ENCODE measurements around the gene KRTAP10-8.
"Not testable (repeated sequence)": the region's sequence is repeated elsewhere in the genome, so short reads cannot be mapped to it uniquely, and the experiment has no call there.

Gene KRTAP10-8

DNA sequence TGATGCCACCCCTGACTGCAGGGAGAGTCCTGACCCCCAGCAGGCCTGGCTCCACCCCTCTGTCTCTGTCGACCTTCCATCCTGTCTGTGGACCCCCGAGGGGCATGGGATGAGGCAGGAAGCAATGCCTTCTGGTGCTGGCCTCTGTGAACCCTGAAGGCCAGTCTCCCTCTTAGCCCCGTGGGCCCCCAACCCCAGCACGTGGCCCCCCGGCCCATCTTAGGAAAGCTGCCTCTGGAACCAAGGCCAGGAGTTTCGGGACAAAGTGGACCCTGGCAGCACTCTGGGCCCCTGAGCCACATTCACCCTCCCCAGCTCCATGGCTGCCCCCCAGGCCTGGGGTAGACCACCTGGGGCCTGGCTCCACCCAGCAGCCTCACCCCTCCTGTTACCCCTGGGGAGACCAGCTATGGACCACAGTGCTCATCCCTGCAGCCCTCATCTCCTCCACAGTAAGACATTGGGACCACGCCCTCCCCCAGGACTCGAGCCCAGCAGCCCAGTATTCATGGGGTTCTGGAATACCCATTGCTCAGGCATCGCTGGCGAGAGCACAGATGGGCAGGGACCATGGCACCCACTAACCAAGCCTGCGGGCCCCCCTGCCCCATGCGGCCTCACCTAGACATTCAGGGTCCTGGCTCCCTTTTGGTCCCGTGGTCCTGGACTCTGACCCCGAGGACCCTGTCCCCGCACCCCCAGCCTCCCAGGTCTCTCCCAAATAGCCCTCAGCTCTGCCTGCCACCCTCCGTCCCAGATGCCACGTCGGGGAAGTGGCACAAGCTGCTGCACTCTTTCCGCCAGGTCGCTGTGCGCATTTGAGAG is 26.8 kb downstream of the KRTAP10-8 start:
- Histone ChIP-seq H3K18ac (ENCODE audit: low read length) (peak overlapping the region; percentile 53), H3K4me1 (ENCODE audit: control insufficient read depth in 2 of 2, insufficient read depth in 1 of 2, low read depth in 1 of 2, low read length in 2 of 2) (peaks cover 5 to 11% of the 10 kb centered on the region in 2 donors), H2AK5ac (ENCODE audit: low read depth, low read length) (peak overlapping the region; percentile 92), H2BK5ac (ENCODE audit: low read length) (peak overlapping the region; percentile 31)
- H3K4me3 ChIP-seq (ENCODE audit: low read length in 2 of 2); H3K4ac ChIP-seq (ENCODE audit: low read length); H3K9ac ChIP-seq (ENCODE audit: low read depth, low read length, poor library complexity); H3K23ac ChIP-seq (ENCODE audit: low read depth, low read length, poor library complexity); DNase-seq (ENCODE audit: low spot score); H3K27ac ChIP-seq (replicated peaks; ENCODE audit: low read length); H4K8ac ChIP-seq (ENCODE audit: low read depth, low read length); H3K4me2 ChIP-seq (ENCODE audit: insufficient read depth, low read length, poor library complexity, severe bottlenecking); H3K14ac ChIP-seq (ENCODE audit: low read length); H2BK12ac ChIP-seq (ENCODE audit: low read length); H4K91ac ChIP-seq (ENCODE audit: low read depth, low read length, poor library complexity); H3K27me3 ChIP-seq (ENCODE audit: control insufficient read depth in 3 of 3, insufficient read depth in 3 of 3, low read depth in 1 of 3, low read length in 3 of 3); H2BK15ac ChIP-seq (ENCODE audit: low read length); H2BK120ac ChIP-seq (ENCODE audit: low read depth, low read length); H3K9me3 ChIP-seq (replicated peaks in 1 of 2; ENCODE audit: control insufficient read depth in 2 of 2, insufficient read depth in 1 of 2, low read depth in 1 of 2, low read length in 2 of 2); H2AFZ ChIP-seq (ENCODE audit: low read length); H3K36me3 ChIP-seq (replicated peaks in 1 of 2; ENCODE audit: control insufficient read depth in 2 of 2, insufficient read depth in 2 of 2, low read length in 2 of 2); H3K79me1 ChIP-seq (ENCODE audit: low read depth, low read length): not testable (repeated sequence)
- no CpG with 5 or more reads among the region's 21 CpGs for WGBS, 2 donors (ENCODE audit: extremely low coverage in 2 of 2, insufficient read length in 2 of 2, insufficient replicate concordance in 1 of 2)

DNA sequence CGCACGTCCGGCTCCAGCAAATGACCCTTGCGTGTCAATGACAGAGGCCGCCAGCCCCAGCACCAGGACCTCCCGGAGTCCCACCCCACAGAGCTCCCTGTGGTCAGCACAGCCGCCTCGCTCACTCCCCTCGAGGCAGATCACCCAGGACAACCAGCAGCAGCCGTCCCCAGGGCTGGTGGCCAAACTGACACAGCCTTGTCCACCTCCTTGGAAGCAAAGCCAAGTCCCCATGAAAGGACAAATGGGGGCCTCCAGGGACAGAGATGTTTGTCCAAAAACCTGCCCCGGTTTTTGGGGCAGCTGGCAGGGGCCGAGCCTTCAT is 27.4 kb downstream of the KRTAP10-8 start:
- Histone ChIP-seq H3K18ac (ENCODE audit: low read length) (peak overlapping the region; percentile 53), H3K14ac (ENCODE audit: low read length) (no peak overlapping the region), H2BK12ac (ENCODE audit: low read length) (no peak overlapping the region), H3K9me3 (replicated peaks in 1 of 2; ENCODE audit: control insufficient read depth in 2 of 2, insufficient read depth in 1 of 2, low read depth in 1 of 2, low read length in 2 of 2) (peaks cover 4 to 6% of the 10 kb centered on the region in 2 donors), H3K9ac (ENCODE audit: low read depth, low read length, poor library complexity) (no peak overlapping the region), H2AFZ (ENCODE audit: low read length) (no peak overlapping the region), H3K27me3 (ENCODE audit: control insufficient read depth in 3 of 3, insufficient read depth in 3 of 3, low read depth in 1 of 3, low read length in 3 of 3) (no peaks in the 10 kb centered on the region), H2BK5ac (ENCODE audit: low read length) (peak overlapping the region; percentile 31), H3K23ac (ENCODE audit: low read depth, low read length, poor library complexity) (no peak overlapping the region), H3K4ac (ENCODE audit: low read length) (no peak overlapping the region), H2BK15ac (ENCODE audit: low read length) (peak overlapping the region; percentile 24), H4K91ac (ENCODE audit: low read depth, low read length, poor library complexity) (no peak overlapping the region), H3K4me3 (ENCODE audit: low read length in 2 of 2) (no peak overlapping the region), H3K36me3 (replicated peaks in 1 of 2; ENCODE audit: control insufficient read depth in 2 of 2, insufficient read depth in 2 of 2, low read length in 2 of 2) (no peaks in the 10 kb centered on the region), H4K8ac (ENCODE audit: low read depth, low read length) (no peak overlapping the region), H3K27ac (replicated peaks; ENCODE audit: low read length) (no peak overlapping the region), H3K79me1 (ENCODE audit: low read depth, low read length) (no peaks in the 10 kb centered on the region), H3K4me2 (ENCODE audit: insufficient read depth, low read length, poor library complexity, severe bottlenecking) (no peak overlapping the region), H2BK120ac (ENCODE audit: low read depth, low read length) (no peak overlapping the region), H3K4me1 (ENCODE audit: control insufficient read depth in 2 of 2, insufficient read depth in 1 of 2, low read depth in 1 of 2, low read length in 2 of 2) (peaks cover 5 to 11% of the 10 kb centered on the region in 2 donors), H2AK5ac (ENCODE audit: low read depth, low read length) (peak overlapping the region; percentile 92)
- no peak for DNase-seq (ENCODE audit: low spot score)
- no CpG with 5 or more reads among the region's 12 CpGs for WGBS, 2 donors (ENCODE audit: extremely low coverage in 2 of 2, insufficient read length in 2 of 2, insufficient replicate concordance in 1 of 2)

DNA sequence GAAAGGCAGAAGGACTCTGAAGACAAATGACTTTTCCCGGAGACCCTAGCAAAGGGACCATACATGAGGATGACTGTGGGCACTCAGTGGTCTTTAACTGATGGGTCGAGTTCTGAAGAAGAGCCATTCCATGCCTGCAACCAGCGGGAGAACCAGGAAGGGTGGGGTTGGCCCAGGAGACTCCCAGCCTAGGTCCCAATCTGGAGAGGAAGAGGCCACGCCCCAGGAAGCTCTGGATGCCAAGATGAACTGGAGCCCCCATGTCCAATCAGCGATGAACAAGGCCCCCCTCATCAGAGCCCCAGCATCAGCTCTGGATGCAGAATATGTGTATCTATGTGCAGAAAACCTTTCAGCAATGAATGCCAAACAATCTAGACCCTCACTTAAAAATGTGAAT is 28.9 kb downstream of the KRTAP10-8 start:
- Histone ChIP-seq H3K18ac (ENCODE audit: low read length) (no peak overlapping the region), H3K23ac (ENCODE audit: low read depth, low read length, poor library complexity) (no peak overlapping the region), H3K27me3 (ENCODE audit: control insufficient read depth in 3 of 3, insufficient read depth in 3 of 3, low read depth in 1 of 3, low read length in 3 of 3) (no peaks in the 10 kb centered on the region), H4K8ac (ENCODE audit: low read depth, low read length) (no peak overlapping the region), H3K79me1 (ENCODE audit: low read depth, low read length) (no peaks in the 10 kb centered on the region), H2BK120ac (ENCODE audit: low read depth, low read length) (no peak overlapping the region), H3K9ac (ENCODE audit: low read depth, low read length, poor library complexity) (no peak overlapping the region), H3K4me1 (ENCODE audit: control insufficient read depth in 2 of 2, insufficient read depth in 1 of 2, low read depth in 1 of 2, low read length in 2 of 2) (peaks cover 5 to 11% of the 10 kb centered on the region in 2 donors), H2BK12ac (ENCODE audit: low read length) (no peak overlapping the region), H2BK15ac (ENCODE audit: low read length) (no peak overlapping the region), H2AFZ (ENCODE audit: low read length) (no peak overlapping the region), H3K27ac (replicated peaks; ENCODE audit: low read length) (no peak overlapping the region), H2BK5ac (ENCODE audit: low read length) (no peak overlapping the region), H3K4ac (ENCODE audit: low read length) (no peak overlapping the region), H3K4me2 (ENCODE audit: insufficient read depth, low read length, poor library complexity, severe bottlenecking) (no peak overlapping the region), H3K9me3 (replicated peaks in 1 of 2; ENCODE audit: control insufficient read depth in 2 of 2, insufficient read depth in 1 of 2, low read depth in 1 of 2, low read length in 2 of 2) (peaks cover 4 to 6% of the 10 kb centered on the region in 2 donors), H3K36me3 (replicated peaks in 1 of 2; ENCODE audit: control insufficient read depth in 2 of 2, insufficient read depth in 2 of 2, low read length in 2 of 2) (no peaks in the 10 kb centered on the region), H4K91ac (ENCODE audit: low read depth, low read length, poor library complexity) (no peak overlapping the region), H3K14ac (ENCODE audit: low read length) (no peak overlapping the region), H3K4me3 (ENCODE audit: low read length in 2 of 2) (no peak overlapping the region), H2AK5ac (ENCODE audit: low read depth, low read length) (no peak overlapping the region)
- no CpG with 5 or more reads among the region's 5 CpGs for WGBS, 2 donors (ENCODE audit: extremely low coverage in 2 of 2, insufficient read length in 2 of 2, insufficient replicate concordance in 1 of 2)
- DNase-seq (ENCODE audit: low spot score), result no peak

DNA sequence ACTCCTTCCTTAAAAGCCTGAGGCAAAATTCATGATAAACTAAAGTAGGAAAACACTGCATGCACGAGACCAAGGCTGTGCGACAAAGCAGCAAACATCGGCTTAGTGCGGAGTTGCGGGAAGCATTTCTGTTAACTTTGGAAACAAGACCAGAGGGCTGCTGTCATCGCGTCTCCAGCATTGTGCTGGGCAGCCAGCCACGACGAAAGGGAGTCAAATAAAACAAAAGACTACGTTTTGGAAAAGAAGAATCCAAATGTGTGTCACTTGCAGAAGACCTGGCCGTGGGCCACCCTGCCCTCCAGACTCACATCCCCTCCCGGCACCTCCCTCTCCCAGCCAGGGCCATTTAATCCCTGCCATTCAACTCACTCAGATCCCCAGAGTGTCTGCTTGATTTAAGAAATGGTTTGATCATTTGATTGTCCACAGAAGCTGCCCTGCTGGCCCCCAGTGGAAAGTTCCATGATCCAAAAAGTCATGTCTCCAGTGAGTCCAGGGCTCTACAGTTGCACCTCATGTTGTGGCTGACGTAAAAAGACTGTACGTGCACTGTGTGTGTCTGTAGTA is 31.9 kb downstream of the KRTAP10-8 start:
- no peak overlapping the region for H3K18ac ChIP-seq (ENCODE audit: low read length)
- H3K4me3 ChIP-seq (ENCODE audit: low read length in 2 of 2), result no peak overlapping the region
- no peaks in the 10 kb centered on the region for H3K36me3 ChIP-seq (replicated peaks in 1 of 2; ENCODE audit: control insufficient read depth in 2 of 2, insufficient read depth in 2 of 2, low read length in 2 of 2)
- H4K8ac ChIP-seq (ENCODE audit: low read depth, low read length), result no peak overlapping the region
- no peak overlapping the region for H2BK12ac ChIP-seq (ENCODE audit: low read length)
- no CpG with 5 or more reads among the region's 14 CpGs for WGBS, 2 donors (ENCODE audit: extremely low coverage in 2 of 2, insufficient read length in 2 of 2, insufficient replicate concordance in 1 of 2)
- H3K27me3 ChIP-seq (ENCODE audit: control insufficient read depth in 3 of 3, insufficient read depth in 3 of 3, low read depth in 1 of 3, low read length in 3 of 3), result peaks cover 0 to 15% (median 0%) of the 10 kb centered on the region in 3 experiments
- peaks cover 4 to 6% of the 10 kb centered on the region in 2 donors for H3K9me3 ChIP-seq (replicated peaks in 1 of 2; ENCODE audit: control insufficient read depth in 2 of 2, insufficient read depth in 1 of 2, low read depth in 1 of 2, low read length in 2 of 2)
- no peak overlapping the region for H3K4me2 ChIP-seq (ENCODE audit: insufficient read depth, low read length, poor library complexity, severe bottlenecking)
- no peak overlapping the region for H2BK15ac ChIP-seq (ENCODE audit: low read length)
- H4K91ac ChIP-seq (ENCODE audit: low read depth, low read length, poor library complexity), result no peak overlapping the region
- DNase-seq (ENCODE audit: low spot score), result no peak
- H3K27ac ChIP-seq (replicated peaks; ENCODE audit: low read length), result no peak overlapping the region
- H3K4ac ChIP-seq (ENCODE audit: low read length), result no peak overlapping the region
- H2AFZ ChIP-seq (ENCODE audit: low read length), result no peak overlapping the region
- H2AK5ac ChIP-seq (ENCODE audit: low read depth, low read length), result no peak overlapping the region
- H3K9ac ChIP-seq (ENCODE audit: low read depth, low read length, poor library complexity), result no peak overlapping the region
- H3K14ac ChIP-seq (ENCODE audit: low read length), result no peak overlapping the region
- H3K4me1 ChIP-seq (ENCODE audit: control insufficient read depth in 2 of 2, insufficient read depth in 1 of 2, low read depth in 1 of 2, low read length in 2 of 2), result peaks cover 0 to 3% of the 10 kb centered on the region in 2 donors
- H3K23ac ChIP-seq (ENCODE audit: low read depth, low read length, poor library complexity), result no peak overlapping the region
- no peaks in the 10 kb centered on the region for H3K79me1 ChIP-seq (ENCODE audit: low read depth, low read length)
- no peak overlapping the region for H2BK120ac ChIP-seq (ENCODE audit: low read depth, low read length)
- no peak overlapping the region for H2BK5ac ChIP-seq (ENCODE audit: low read length)
